Kidney (tissue), 14 donors: Measurements from ENCODE around the gene KANK3. TPM values are rescaled to one million over a fixed set of nuclear protein-coding genes. Genes with fewer than 3 reads are reported as not detected.

Experiments
- DNase-seq, 5 donors: peaks; one replicate each; pipeline ENCODE4 v3.0.0-alpha.2; 2013 to 2020
- FAIRE-seq: peaks from 2 replicates; lab custom pipeline; 2012; peaks lifted over from hg19 to GRCh38; lab: Jason Lieb, UNC
- H3K27ac ChIP-seq, 2 donors: one replicate each; pipeline ENCODE4 v1.7.0; 2013; ENCODE audit warnings: low read depth in 2 of 2, low read length in 2 of 2, inconsistent platforms in 1 of 2
- H3K27me3 ChIP-seq: one replicate; pipeline ENCODE4 v1.7.1; 2013; ENCODE audit warnings: low read length, inconsistent platforms; ENCODE audit not compliant: control insufficient read depth, insufficient read depth
- H3K36me3 ChIP-seq, 3 donors: one replicate each; pipeline versions ENCODE4 v1.7.0 to v1.7.1; 2013; ENCODE audit warnings: low read length in 3 of 3, control low read depth in 1 of 3, inconsistent platforms in 1 of 3; ENCODE audit not compliant: insufficient read depth in 3 of 3, control insufficient read depth in 2 of 3
- H3K4me1 ChIP-seq, 3 donors: one replicate each; pipeline versions ENCODE4 v1.7.0 to v1.7.1; 2013; ENCODE audit warnings: low read length in 3 of 3, inconsistent platforms in 1 of 3, low read depth in 1 of 3; ENCODE audit not compliant: control insufficient read depth in 2 of 3, insufficient read depth in 2 of 3
- H3K4me3 ChIP-seq, 3 donors: one replicate each; pipeline versions ENCODE4 v1.7.0 to v1.8.1; 2013; ENCODE audit warnings: low read length in 3 of 3, control low read depth in 1 of 3, inconsistent platforms in 1 of 3
- H3K9ac ChIP-seq, 3 donors: one replicate each; pipeline versions ENCODE4 v1.7.0 to v1.7.1; 2013; ENCODE audit warnings: low read length in 3 of 3, control low read depth in 1 of 3, inconsistent platforms in 1 of 3
- H3K9me3 ChIP-seq, 3 donors: one replicate each; pipeline versions ENCODE4 v1.7.0 to v1.7.1; 2013; ENCODE audit warnings: low read length in 3 of 3, control low read depth in 1 of 3, inconsistent platforms in 1 of 3; ENCODE audit not compliant: control insufficient read depth in 2 of 3, insufficient read depth in 1 of 3
- CTCF ChIP-seq: IDR thresholded peaks from 3 replicates; pipeline ENCODE4 v1.5.1; 2012; ENCODE audit warnings: mild to moderate bottlenecking, moderate library complexity, borderline replicate concordance; ENCODE audit not compliant: insufficient read depth; ENCODE audit errors: extremely low read depth
- intact Hi-C: fragments of 100-400 bp; cut with DNase I; formaldehyde crosslinking; loops from one replicate; pipeline ENCODE4 v1.11.1; 2022
- polyA plus RNA-seq: library from polyadenylated mRNA; stranded (reverse); fragments of 350-450 nt; fragmentation: Illumina TruSeq; extraction: RNeasy Lipid Tissue Mini Kit (QIAGEN cat#74804); gene quantifications from one replicate; pipeline ENCODE4 v1.2.3, GENCODE V29; 2014; ENCODE audit warnings: low read depth, low replicate concordance; ENCODE audit not compliant: insufficient read depth
- total RNA-seq: library from RNA; stranded (reverse); fragmentation: NEBNext Ultra II Directional; extraction: Animal tissue kit (Norgen Biotek cat#: 25700); gene quantifications from one replicate; pipeline ENCODE4 v1.2.1, GENCODE V29; 2021
- donor health status: control.
- donor health status: control.
- donor health status: control.
- donor health status: control.
- donor health status: control.
- donor health status: DM: yes; HTN: yes; CAD: no.
- donor health status: Normal renal cell carcinoma (clear cell type).

Gene KANK3
- total and polyA plus RNA-seq, 2 donors from 2014 or later, result 15.0 to 26.6 TPM

- Histone ChIP-seq H3K4me3 (peak overlapping the region; percentile 75 to 99 (median 89)), H3K9me3 (no peaks in the 10 kb centered on the region), H3K27me3 (no peaks in the 10 kb centered on the region), H3K36me3 (peaks cover 2 to 7% (median 6%) of the 10 kb centered on the region in 3 donors), H3K27ac (peak overlapping the region; percentile 86 to 94), H3K4me1 (peaks cover 3 to 22% (median 10%) of the 10 kb centered on the region in 3 donors), H3K9ac (peak overlapping the region; percentile 37 to 97 (median 96))
- DNase-seq, result no peak
- TF ChIP-seq CTCF, result no peak
- intact Hi-C loops, result no loop called here
- FAIRE-seq, result no peak
Measured at GRCh38 chr19:8321986-8322637, 20.9 kb downstream of the KANK3 start.

- DNase-seq (peak; percentile 98 to 99 (median 98)), FAIRE-seq (no peak)
- intact Hi-C loops, result no loop called here
- Histone ChIP-seq H3K4me3 (peak within 1 kb of the TSS; percentile 75 to 99 (median 89)), H3K9ac (peak within 1 kb of the TSS; percentile 73 to 100 (median 96)), H3K4me1 (peaks cover 3 to 22% (median 10%) of the 10 kb centered on the region in 3 donors), H3K9me3 (no peaks in the 10 kb centered on the region), H3K36me3 (peaks cover 2 to 7% (median 6%) of the 10 kb centered on the region in 3 donors), H3K27me3 (no peaks in the 10 kb centered on the region), H3K27ac (peak within 1 kb of the TSS; percentile 86 to 94)
- peak; percentile 39 for TF ChIP-seq CTCF
Measured at GRCh38 chr19:8321067-8321985, 21.7 kb downstream of the KANK3 start, which contains the start of the genes NDUFA7 and RPS28. Gene NDUFA7 (minus strand): TSS chr19:8321375. CDS start chr19:8321358, 17 bp downstream. Gene RPS28 (plus strand): TSS chr19:8321496. CDS start chr19:8321531, 35 bp downstream.

GRCh38 chr19:8320564-8321066 lies 22.4 kb downstream of the KANK3 start:
- Histone ChIP-seq H3K27ac (peak overlapping the region; percentile 86 to 94), H3K4me1 (peaks cover 3 to 22% (median 10%) of the 10 kb centered on the region in 3 donors), H3K4me3 (peak overlapping the region; percentile 75 to 99 (median 89)), H3K36me3 (peaks cover 2 to 10% (median 6%) of the 10 kb centered on the region in 3 donors), H3K9ac (peak overlapping the region; percentile 73 to 100 (median 96)), H3K27me3 (no peaks in the 10 kb centered on the region), H3K9me3 (no peaks in the 10 kb centered on the region)
- no peak for FAIRE-seq
- intact Hi-C loops, result no loop called here
- no peak for DNase-seq
- TF ChIP-seq CTCF, result no peak
